Measurements from ENCODE around the gene CASQ1.
A peak's percentile ranks its signal among the peaks of the same experiment; 100 is the strongest.

The CASQ1 gene

GRCh38 chr1:160205242-160206035 is 15.1 kb downstream of the CASQ1 start, which contains the start of gene PEA15:
PEA15 (plus strand) TSS chr1:160205384; CDS start chr1:160211545, 6,161 bp downstream.
- DNase-seq (ENCODE audit: low read depth) = peak; percentile 64

- DNase-seq (ENCODE audit: low read depth) = peak; percentile 48
Observed at GRCh38 chr1:160206036-160206389, 15.6 kb downstream of the CASQ1 start.

- peak; percentile 81 for DNase-seq (ENCODE audit: low read depth)
Observed at GRCh38 chr1:160206421-160207117, 16.2 kb downstream of the CASQ1 start.

- DNase-seq (ENCODE audit: low read depth) = no peak
Observed at GRCh38 chr1:160207118-160207650, 16.8 kb downstream of the CASQ1 start.

GRCh38 chr1:160207771-160208556 is 17.6 kb downstream of the CASQ1 start:
- DNase-seq (ENCODE audit: low read depth) = no peak

GRCh38 chr1:160208557-160209320 is 18.4 kb downstream of the CASQ1 start:
- no peak for DNase-seq (ENCODE audit: low read depth)

- no peak for DNase-seq (ENCODE audit: low read depth)
Observed at GRCh38 chr1:160209321-160210046, 19.1 kb downstream of the CASQ1 start.

GRCh38 chr1:160210561-160210960 is 20.2 kb downstream of the CASQ1 start:
- no peak for DNase-seq (ENCODE audit: low read depth)

- DNase-seq (ENCODE audit: low read depth) = no peak
Observed at GRCh38 chr1:160211046-160211790, 20.8 kb downstream of the CASQ1 start.

- no peak for DNase-seq (ENCODE audit: low read depth)
Observed at GRCh38 chr1:160214481-160215140, 24.2 kb downstream of the CASQ1 start.

GRCh38 chr1:160216301-160216700 is 25.9 kb downstream of the CASQ1 start:
- DNase-seq (ENCODE audit: low read depth) = no peak

GRCh38 chr1:160217481-160218051 is 27.2 kb downstream of the CASQ1 start:
- DNase-seq (ENCODE audit: low read depth) = peak; percentile 14

- DNase-seq (ENCODE audit: low read depth) = peak; percentile 76
Observed at GRCh38 chr1:160219062-160219929, 28.9 kb downstream of the CASQ1 start.

GRCh38 chr1:160220301-160220700 is 29.9 kb downstream of the CASQ1 start:
- DNase-seq (ENCODE audit: low read depth) = no peak

- no peak for DNase-seq (ENCODE audit: low read depth)
Observed at GRCh38 chr1:160221089-160221488, 30.7 kb downstream of the CASQ1 start.

- no peak for DNase-seq (ENCODE audit: low read depth)
Observed at GRCh38 chr1:160222546-160222945, 32.2 kb downstream of the CASQ1 start.

- no peak for DNase-seq (ENCODE audit: low read depth)
Observed at GRCh38 chr1:160224606-160225005, 34.2 kb downstream of the CASQ1 start.

- DNase-seq (ENCODE audit: low read depth) = no peak
Observed at GRCh38 chr1:160225345-160225744, 35.0 kb downstream of the CASQ1 start.
